DMS53 (cell line): ENCODE results near the gene VPS8.
"Not testable (repeated sequence)": the region's sequence is repeated elsewhere in the genome, so short reads cannot be mapped to it uniquely, and the experiment has no call there.

Source experiments
- DNase-seq: peaks from one replicate; lab custom pipeline; 2025; lab: John Stamatoyannopoulos, UW

The VPS8 gene

GRCh38 chr3:184993394-184993793 lies 181.4 kb downstream of the VPS8 start:
- no peak for DNase-seq

- not testable (repeated sequence) for DNase-seq
Measured at GRCh38 chr3:185003876-185004275, 191.9 kb downstream of the VPS8 start.

GRCh38 chr3:185009650-185010049 lies 197.7 kb downstream of the VPS8 start:
- DNase-seq: no peak

GRCh38 chr3:185017584-185017983 lies 205.6 kb downstream of the VPS8 start:
- not testable (repeated sequence) for DNase-seq

- not testable (repeated sequence) for DNase-seq
Measured at GRCh38 chr3:185017996-185018395, 206.0 kb downstream of the VPS8 start.

GRCh38 chr3:185021256-185021655 lies 209.3 kb downstream of the VPS8 start:
- no peak for DNase-seq

- DNase-seq: no peak
Measured at GRCh38 chr3:185024406-185024805, 212.4 kb downstream of the VPS8 start.

- DNase-seq: no peak
Measured at GRCh38 chr3:185024966-185025365, 213.0 kb downstream of the VPS8 start.

- DNase-seq: no peak
Measured at GRCh38 chr3:185028121-185028520, 216.2 kb downstream of the VPS8 start.

- no peak for DNase-seq
Measured at GRCh38 chr3:185029086-185029485, 217.1 kb downstream of the VPS8 start.

GRCh38 chr3:185030399-185030798 lies 218.4 kb downstream of the VPS8 start:
- DNase-seq: no peak

- DNase-seq: no peak
Measured at GRCh38 chr3:185030951-185031350, 219.0 kb downstream of the VPS8 start.

GRCh38 chr3:185037801-185038200 lies 225.8 kb downstream of the VPS8 start:
- DNase-seq: no peak

- no peak for DNase-seq
Measured at GRCh38 chr3:185040425-185040824, 228.5 kb downstream of the VPS8 start.

GRCh38 chr3:185041540-185041939 lies 229.6 kb downstream of the VPS8 start:
- no peak for DNase-seq

- DNase-seq: no peak
Measured at GRCh38 chr3:185042312-185043050, 230.5 kb downstream of the VPS8 start.

- no peak for DNase-seq
Measured at GRCh38 chr3:185046164-185046515, 234.2 kb downstream of the VPS8 start.

- DNase-seq: no peak
Measured at GRCh38 chr3:185046603-185047002, 234.6 kb downstream of the VPS8 start.

- DNase-seq: no peak
Measured at GRCh38 chr3:185049710-185050109, 237.7 kb downstream of the VPS8 start.

GRCh38 chr3:185051801-185052200 lies 239.8 kb downstream of the VPS8 start:
- DNase-seq: no peak

GRCh38 chr3:185052631-185053030 lies 240.7 kb downstream of the VPS8 start:
- DNase-seq: no peak

- no peak for DNase-seq
Measured at GRCh38 chr3:185056908-185057307, 244.9 kb downstream of the VPS8 start.

- no peak for DNase-seq
Measured at GRCh38 chr3:185057829-185058228, 245.9 kb downstream of the VPS8 start.

- DNase-seq: no peak
Measured at GRCh38 chr3:185058796-185059195, 246.8 kb downstream of the VPS8 start.
